Ovary (tissue), 9 donors: ENCODE results near the gene SLC29A1. TPM values are rescaled to one million over a fixed set of nuclear protein-coding genes. Genes with fewer than 3 reads are reported as not detected.
"Not testable (repeated sequence)": the region's sequence is repeated elsewhere in the genome, so short reads cannot be mapped to it uniquely, and the experiment has no call there.

ENCODE experiments used
- DNase-seq, 5 donors: peaks; one replicate each; pipeline ENCODE4 v3.0.0-alpha.2; 2019 to 2020
- H3K27ac ChIP-seq, 2 donors: fragments of 200-600 bp; one replicate each; pipeline versions ENCODE4 v1.5.1 to v1.8.0; 2019 to 2022
- H3K27me3 ChIP-seq: fragments of 200-600 bp; one replicate; pipeline ENCODE4 v1.8.0; 2022
- H3K36me3 ChIP-seq: fragments of 200-600 bp; sonication (generic); one replicate; pipeline ENCODE4 v1.5.1; 2019
- H3K4me1 ChIP-seq: one replicate; pipeline ENCODE4 v1.8.1; 2013; ENCODE audit warnings: mild to moderate bottlenecking, moderate library complexity; ENCODE audit not compliant: insufficient read depth
- H3K4me3 ChIP-seq: fragments of 200-600 bp; sonication (generic); one replicate; pipeline ENCODE4 v1.5.1; 2017
- H3K9me3 ChIP-seq, 2 donors: fragments of 200-600 bp in 1 of 2; sonication (generic) in 1 of 2; one replicate each; pipeline versions ENCODE4 v1.5.1 to v1.8.1; 2013 to 2019; ENCODE audit warnings: mild to moderate bottlenecking in 1 of 2, moderate library complexity in 1 of 2
- CTCF ChIP-seq, 3 donors: fragments of 450-650 bp in 2 of 3; fragments of 200-600 bp in 1 of 3; IDR thresholded peaks; one replicate each; pipeline versions ENCODE4 v1.5.1 to v1.8.0; 2016 to 2022; ENCODE audit warnings: antibody characterized with exemption in 3 of 3, mild to moderate bottlenecking in 1 of 3
- EP300 ChIP-seq: sonication (generic); formaldehyde crosslinking; IDR thresholded peaks from one replicate; pipeline ENCODE4 v1.6.1; 2017; ENCODE audit warnings: antibody characterized with exemption
- POLR2A ChIP-seq: fragments of 450-650 bp; IDR thresholded peaks from one replicate; pipeline ENCODE4 v1.6.1; 2017; ENCODE audit warnings: antibody characterized with exemption, mild to moderate bottlenecking, moderate library complexity
- WGBS, 3 donors: extraction: QIAGEN DNeasy Blood & Tissue Kit in 1 of 3; methylation state at CpG; one replicate each; pipeline versions ENCODE4 v1.1.5 to v1.1.7; 2013 to 2017; 5-methylcytosine and 5-hydroxymethylcytosine counted together
- intact Hi-C, 4 donors: fragments of 100-400 bp; cut with DNase I; formaldehyde crosslinking; loops; one replicate each; pipeline versions ENCODE4 v1.11.0 to v1.15.1; 2022 to 2023
- polyA plus RNA-seq, 2 donors: library from polyadenylated mRNA; stranded (reverse); fragments of 200-250 nt in 1 of 2; fragments of 350-450 nt in 1 of 2; fragmentation: Illumina TruSeq in 1 of 2; extraction: RNeasy Lipid Tissue Mini Kit (QIAGEN cat#74804) in 1 of 2; gene quantifications; one replicate each; pipeline ENCODE4 v1.2.3, GENCODE V29; 2013 to 2014
- total RNA-seq, 7 donors: library from RNA; depleted of rRNA in 2 of 7; stranded (reverse); fragments of >200 nt in 2 of 7; fragmentation: NEBNext Ultra II Directional in 3 of 7; extraction: Animal tissue kit (Norgen Biotek cat#: 25700) in 3 of 7; gene quantifications; one replicate each; pipeline versions ENCODE4 v1.1.0 to v1.2.4, GENCODE V29; 2016 to 2023
- donor health status: DM: no; HTN: no; CAD: no; lungs with moderate emphysema.
- donor health status: DM: no; HTN: no; CAD: no.
- donor health status: Bipolar disorder and iron deficiency.
- donor health status: DM: yes; HTN: yes; CAD: no.
- donor health status: DM: no; HTN: no; CAD: no.
- donor health status: DM: yes; HTN: yes; CAD: no.

SLC29A1 gene
- total and polyA plus RNA-seq, 9 donors: 11.2 to 54.0 (median 30.2) TPM

- H3K27ac ChIP-seq: no peak overlapping the region
- H3K4me3 ChIP-seq: no peak overlapping the region
- intact Hi-C loops: loop anchor here in 1 of 4 donors (5.0 kb wide), 1 partner anchor 51 kb away; no protein-coding TSS in a partner anchor
- no peaks in the 10 kb centered on the region for H3K9me3 ChIP-seq
- H3K4me1 ChIP-seq: peaks cover 22% of the 10 kb centered on the region
- no peak for TF ChIP-seq CTCF (IDR thresholded peaks at IDR 0.05)
- WGBS, 3 donors: 88 to 98% (median 93%) methylated on average over 7 of the region's 7 CpGs
- DNase-seq: no peak
- H3K27me3 ChIP-seq: no peaks in the 10 kb centered on the region
- H3K36me3 ChIP-seq: no peaks in the 10 kb centered on the region
These were observed 5.0 kb downstream of the SLC29A1 start for GRCh38 chr6:44228433-44228832.

GRCh38 chr6:44228836-44229235, 5.4 kb downstream of the SLC29A1 start:
- TF ChIP-seq EP300: no peak
- TF ChIP-seq CTCF (IDR thresholded peaks at IDR 0.05): no peak
- TF ChIP-seq POLR2A: no peak
- intact Hi-C loops: loop anchor here in 1 of 4 donors (5.0 kb wide), 1 partner anchor 52 kb away; no protein-coding TSS in a partner anchor
- peaks cover 22% of the 10 kb centered on the region for H3K4me1 ChIP-seq
- no peak overlapping the region for H3K27ac ChIP-seq
- no peaks in the 10 kb centered on the region for H3K9me3 ChIP-seq
- H3K36me3 ChIP-seq: no peaks in the 10 kb centered on the region
- H3K4me3 ChIP-seq: no peak overlapping the region
- no peak for DNase-seq
- H3K27me3 ChIP-seq: no peaks in the 10 kb centered on the region
- 67 to 69% (median 68%) methylated on average over 5 of the region's 5 CpGs for WGBS, 3 donors

GRCh38 chr6:44229376-44230033, 6.1 kb downstream of the SLC29A1 start:
- H3K9me3 ChIP-seq: no peaks in the 10 kb centered on the region
- TF ChIP-seq POLR2A (no peak), EP300 (no peak), CTCF (IDR thresholded peaks at IDR 0.05) (no peak)
- no peaks in the 10 kb centered on the region for H3K36me3 ChIP-seq
- intact Hi-C loops: loop anchor here in 2 of 4 donors (5.0 kb wide), 2 partner anchors 52 to 57 kb away; no protein-coding TSS in a partner anchor
- no peak overlapping the region for H3K4me3 ChIP-seq
- WGBS, 3 donors: 81 to 87% (median 82%) methylated on average over 11 of the region's 11 CpGs
- H3K27ac ChIP-seq: no peak overlapping the region
- DNase-seq: no peak
- H3K4me1 ChIP-seq: peaks cover 19% of the 10 kb centered on the region
- no peaks in the 10 kb centered on the region for H3K27me3 ChIP-seq

- no peaks in the 10 kb centered on the region for H3K36me3 ChIP-seq
- WGBS, 3 donors: 86 to 97% (median 94%) methylated on average over 8 to 10 of the region's 10 CpGs
- intact Hi-C loops: loop anchor here in 1 of 4 donors (5.0 kb wide), 1 partner anchor 58 kb away; no protein-coding TSS in a partner anchor
- peaks cover 24% of the 10 kb centered on the region for H3K4me1 ChIP-seq
- no peak overlapping the region for H3K4me3 ChIP-seq
- no peak overlapping the region for H3K27ac ChIP-seq
- H3K9me3 ChIP-seq: no peaks in the 10 kb centered on the region
- no peaks in the 10 kb centered on the region for H3K27me3 ChIP-seq
- no peak for TF ChIP-seq EP300
- TF ChIP-seq POLR2A: no peak
- no peak for TF ChIP-seq CTCF (IDR thresholded peaks at IDR 0.05)
- no peak for DNase-seq
These were observed 6.8 kb downstream of the SLC29A1 start for GRCh38 chr6:44230034-44230675.

- H3K36me3 ChIP-seq, H3K27ac ChIP-seq, H3K27me3 ChIP-seq, H3K4me3 ChIP-seq, H3K9me3 ChIP-seq, DNase-seq: not testable (repeated sequence)
- WGBS, 3 donors: 53 to 83% (median 75%) methylated on average over 9 of the region's 9 CpGs
- intact Hi-C loops: loop anchor here in 1 of 4 donors (5.0 kb wide), 1 partner anchor 59 kb away; no protein-coding TSS in a partner anchor
- peaks cover 20% of the 10 kb centered on the region for H3K4me1 ChIP-seq
These were observed 8.0 kb downstream of the SLC29A1 start for GRCh38 chr6:44231426-44231825.
